Trophoblast cell (in vitro differentiated cells and primary cell): ENCODE data around the gene CTBP2.
"Not testable (repeated sequence)": the region's sequence is repeated elsewhere in the genome, so short reads cannot be mapped to it uniquely, and the experiment has no call there.

Experiments
- DNase-seq, 2 donors: peaks; one replicate each; pipeline ENCODE4 v3.0.0-alpha.2; 2016
- H2AFZ ChIP-seq: 2 replicates; pipeline ENCODE4 v1.6.1; 2013; ENCODE audit warnings: low read length, moderate library complexity, mild to moderate bottlenecking; ENCODE audit not compliant: insufficient read depth, poor library complexity
- H2AK5ac ChIP-seq: 2 replicates; pipeline ENCODE4 v1.6.1; 2013; ENCODE audit warnings: mild to moderate bottlenecking, low read length
- H2BK120ac ChIP-seq: 2 replicates; pipeline ENCODE4 v1.6.1; 2013; ENCODE audit warnings: low read length, mild to moderate bottlenecking, moderate library complexity; ENCODE audit not compliant: insufficient read depth, poor library complexity
- H2BK12ac ChIP-seq: 2 replicates; pipeline ENCODE4 v1.6.1; 2013; ENCODE audit warnings: mild to moderate bottlenecking, low read length, moderate library complexity
- H2BK5ac ChIP-seq: 2 replicates; pipeline ENCODE4 v1.6.1; 2013; ENCODE audit warnings: low read length, low read depth, moderate library complexity, mild to moderate bottlenecking; ENCODE audit not compliant: poor library complexity
- H3K14ac ChIP-seq: 2 replicates; pipeline ENCODE4 v1.6.1; 2013; ENCODE audit warnings: mild to moderate bottlenecking, low read length
- H3K18ac ChIP-seq: 2 replicates; pipeline ENCODE4 v1.6.1; 2013; ENCODE audit warnings: mild to moderate bottlenecking, low read length
- H3K23ac ChIP-seq: 2 replicates; pipeline ENCODE4 v1.6.1; 2013; ENCODE audit warnings: low read length
- H3K27ac ChIP-seq: 2 replicates; pipeline ENCODE4 v1.5.1; 2013; ENCODE audit warnings: low read depth, mild to moderate bottlenecking, inconsistent platforms, low read length, moderate library complexity
- H3K27me3 ChIP-seq: 2 replicates; pipeline ENCODE4 v1.6.1; 2013; ENCODE audit warnings: inconsistent platforms, mild to moderate bottlenecking, low read length, moderate library complexity; ENCODE audit not compliant: insufficient read depth
- H3K36me3 ChIP-seq, 2 experiments: 1 replicate in 1 of 2; 2 replicates in 1 of 2; pipeline ENCODE4 v1.6.1; 2013; ENCODE audit warnings: low read length in 2 of 2, mild to moderate bottlenecking in 2 of 2, moderate library complexity in 1 of 2; ENCODE audit not compliant: insufficient read depth in 2 of 2, control insufficient read depth in 1 of 2
- H3K4ac ChIP-seq: 2 replicates; pipeline ENCODE4 v1.6.1; 2013; ENCODE audit warnings: low read depth, mild to moderate bottlenecking, low read length, moderate library complexity
- H3K4me1 ChIP-seq, 2 experiments: 1 replicate in 1 of 2; 2 replicates in 1 of 2; pipeline ENCODE4 v1.6.1; 2013; ENCODE audit warnings: low read length in 2 of 2, mild to moderate bottlenecking in 2 of 2, moderate library complexity in 1 of 2; ENCODE audit not compliant: insufficient read depth in 2 of 2, control insufficient read depth in 1 of 2
- H3K4me2 ChIP-seq: 2 replicates; pipeline ENCODE4 v1.6.1; 2013; ENCODE audit warnings: inconsistent platforms, mild to moderate bottlenecking, low read length, moderate library complexity
- H3K4me3 ChIP-seq: 2 replicates; pipeline ENCODE4 v1.5.1; 2013; ENCODE audit warnings: mild to moderate bottlenecking, low read depth, low read length, inconsistent platforms
- H3K79me1 ChIP-seq: one replicate; pipeline ENCODE4 v1.6.1; 2013; ENCODE audit warnings: low read length
- H3K79me2 ChIP-seq: 2 replicates; pipeline ENCODE4 v1.6.1; 2013; ENCODE audit warnings: low read length, mild to moderate bottlenecking; ENCODE audit not compliant: control insufficient read depth, insufficient read depth, poor library complexity
- H3K9ac ChIP-seq: 2 replicates; pipeline ENCODE4 v1.6.1; 2013; ENCODE audit warnings: mild to moderate bottlenecking, low read length
- H3K9me3 ChIP-seq: 2 replicates; pipeline ENCODE4 v1.6.1; 2013; ENCODE audit warnings: low read depth, mild to moderate bottlenecking, control low read depth, inconsistent platforms, low read length; ENCODE audit not compliant: insufficient read depth
- H4K12ac ChIP-seq: 2 replicates; pipeline ENCODE4 v1.6.1; 2013; ENCODE audit warnings: low read depth, mild to moderate bottlenecking, low read length, moderate library complexity
- H4K8ac ChIP-seq: 2 replicates; pipeline ENCODE4 v1.6.1; 2013; ENCODE audit warnings: low read depth, mild to moderate bottlenecking, low read length, moderate library complexity
- H4K91ac ChIP-seq: one replicate; pipeline ENCODE4 v1.6.1; 2013; ENCODE audit warnings: low read depth, mild to moderate bottlenecking, low read length, moderate library complexity
- WGBS: extraction: QIAGEN DNeasy Blood & Tissue Kit; methylation state at CpG from one replicate; pipeline ENCODE4 v1.1.7; 2013; ENCODE audit warnings: missing lambda C conversion rate; ENCODE audit not compliant: insufficient read length, insufficient coverage; ENCODE audit errors: extremely low coverage; 5-methylcytosine and 5-hydroxymethylcytosine counted together

The CTBP2 gene

DNA sequence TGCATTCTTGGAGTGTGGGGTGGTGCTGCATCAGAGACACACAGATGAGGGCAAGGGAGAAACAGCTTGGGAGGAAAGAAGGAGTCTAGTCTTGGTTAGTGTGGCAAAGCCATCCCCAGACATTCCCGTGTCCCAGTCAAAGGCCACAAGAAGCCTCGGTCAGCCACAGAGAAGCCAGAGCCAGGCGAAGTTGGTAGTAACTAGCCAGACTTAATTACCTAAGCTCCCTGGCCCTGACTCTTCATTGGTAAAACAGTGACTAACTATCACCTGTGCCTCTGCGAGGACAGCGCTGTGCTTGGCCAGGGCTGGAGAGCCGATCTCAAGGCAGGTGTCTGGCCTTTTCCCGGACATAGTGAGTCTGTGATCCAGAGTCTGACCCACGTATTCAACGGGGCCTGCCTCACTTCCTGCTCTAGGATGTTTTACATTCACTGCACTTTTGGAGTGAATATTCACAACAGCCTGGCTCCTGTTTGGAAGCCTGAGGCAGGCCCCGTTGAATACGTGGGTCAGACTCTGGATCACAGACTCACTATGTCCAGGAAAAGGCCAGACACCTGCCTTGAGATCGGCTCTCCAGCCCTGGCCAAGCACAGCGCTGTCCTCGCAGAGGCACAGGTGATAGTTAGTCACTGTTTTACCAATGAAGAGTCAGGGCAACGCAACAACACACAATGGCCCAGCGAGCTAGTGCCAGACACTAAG is 9.8 kb downstream of the CTBP2 start:
- H4K12ac ChIP-seq, H3K23ac ChIP-seq, H4K8ac ChIP-seq: not testable (repeated sequence)

DNA sequence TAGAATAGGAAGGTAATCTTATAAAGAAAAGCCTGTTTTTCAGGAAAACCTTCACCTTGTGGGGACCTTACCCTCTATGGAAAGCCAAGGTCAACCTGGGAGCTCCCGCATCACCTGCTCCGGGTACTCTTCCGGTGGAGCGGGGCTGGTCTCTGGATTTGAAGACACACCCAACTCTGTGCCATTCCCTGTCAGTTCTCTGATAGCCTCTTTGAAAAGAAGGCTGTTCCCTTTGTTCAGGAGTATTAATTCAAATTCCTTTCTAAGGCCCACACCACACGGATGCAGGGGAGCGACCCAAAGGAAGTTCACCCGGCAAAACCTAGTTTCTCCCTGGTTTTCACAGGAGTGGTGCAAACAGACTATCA is 10.7 kb downstream of the CTBP2 start:
- H2BK12ac ChIP-seq, result no peak overlapping the region
- H4K12ac ChIP-seq, result no peak overlapping the region
- peaks cover 22 to 32% of the 10 kb centered on the region in 2 experiments for H3K4me1 ChIP-seq
- peak overlapping the region; percentile 26 for H3K4ac ChIP-seq
- H2AK5ac ChIP-seq, result no peak overlapping the region
- no peak overlapping the region for H4K91ac ChIP-seq
- H3K27me3 ChIP-seq, result no peaks in the 10 kb centered on the region
- peaks cover 21 to 24% of the 10 kb centered on the region in 2 experiments for H3K36me3 ChIP-seq
- H3K79me2 ChIP-seq, result peaks cover 37% of the 10 kb centered on the region
- H3K9ac ChIP-seq, result no peak overlapping the region
- WGBS, result no CpG with 5 or more reads among the region's 7 CpGs
- no peak overlapping the region for H2BK5ac ChIP-seq
- no peak overlapping the region for H3K23ac ChIP-seq
- H3K9me3 ChIP-seq, result peaks cover 2% of the 10 kb centered on the region
- H4K8ac ChIP-seq, result no peak overlapping the region
- no peak overlapping the region for H3K27ac ChIP-seq
- no peak overlapping the region for H3K4me3 ChIP-seq
- no peak for DNase-seq
- H2AFZ ChIP-seq, result no peak overlapping the region
- H3K79me1 ChIP-seq, result peaks cover 8% of the 10 kb centered on the region
- H2BK120ac ChIP-seq, result no peak overlapping the region
- no peak overlapping the region for H3K18ac ChIP-seq
- no peak overlapping the region for H3K4me2 ChIP-seq
- no peak overlapping the region for H3K14ac ChIP-seq

More for the DNA sequence above, 9.8 kb downstream of the CTBP2 start:
- not testable (repeated sequence) for DNase-seq, H2BK5ac ChIP-seq, H2AFZ ChIP-seq, H3K14ac ChIP-seq, H2AK5ac ChIP-seq, H3K18ac ChIP-seq, H3K79me1 ChIP-seq, H3K9me3 ChIP-seq, H2BK12ac ChIP-seq, H4K91ac ChIP-seq, H3K4me2 ChIP-seq, H3K27me3 ChIP-seq, H2BK120ac ChIP-seq, H3K27ac ChIP-seq, H3K4me3 ChIP-seq, H3K9ac ChIP-seq
- Histone ChIP-seq H3K36me3 (peaks cover 21 to 24% of the 10 kb centered on the region in 2 experiments), H3K79me2 (peaks cover 39% of the 10 kb centered on the region), H3K4me1 (peaks cover 22 to 36% of the 10 kb centered on the region in 2 experiments), H3K4ac (peak overlapping the region; percentile 85)
- WGBS, result no CpG with 5 or more reads among the region's 16 CpGs

DNA sequence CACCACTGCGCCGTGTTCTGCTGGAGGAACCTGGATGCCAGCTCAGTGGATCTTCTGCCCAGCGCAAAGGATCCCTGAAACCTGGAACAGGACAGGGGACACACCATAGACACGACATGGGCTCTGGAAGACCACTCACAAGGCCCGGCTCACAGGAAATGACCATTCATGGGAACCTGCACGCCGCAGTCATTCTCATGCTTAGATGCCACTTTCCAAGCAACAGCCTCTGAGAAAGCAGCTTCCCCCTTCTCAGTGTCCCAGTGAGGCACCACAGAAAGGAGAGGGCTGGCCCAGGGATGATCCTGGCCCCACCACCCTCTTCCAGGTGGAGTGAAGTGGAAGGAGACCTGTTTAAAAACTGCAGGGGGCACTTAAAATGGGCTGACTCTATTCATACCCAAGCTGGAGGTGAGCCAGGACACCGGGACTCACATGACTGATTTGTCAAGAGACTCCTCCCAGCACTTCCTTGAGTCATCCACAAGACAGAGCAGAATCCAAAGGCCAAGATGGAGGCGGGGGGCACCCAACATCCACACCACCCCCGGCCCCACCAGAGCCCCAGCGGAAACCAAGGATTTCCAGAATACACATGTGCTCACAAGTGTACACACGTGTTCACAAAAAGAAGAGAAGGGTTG is 11.2 kb downstream of the CTBP2 start:
- Histone ChIP-seq H3K9me3 (peaks cover 2% of the 10 kb centered on the region), H3K4me3 (no peak overlapping the region), H3K36me3 (peaks cover 21 to 24% of the 10 kb centered on the region in 2 experiments), H2AK5ac (no peak overlapping the region), H3K4ac (peak overlapping the region; percentile 7), H3K18ac (no peak overlapping the region), H4K12ac (no peak overlapping the region), H3K23ac (no peak overlapping the region), H3K4me2 (no peak overlapping the region), H3K79me2 (peaks cover 35% of the 10 kb centered on the region), H3K9ac (no peak overlapping the region), H2BK120ac (no peak overlapping the region), H2BK5ac (no peak overlapping the region), H3K27me3 (no peaks in the 10 kb centered on the region), H3K79me1 (peaks cover 8% of the 10 kb centered on the region), H4K8ac (no peak overlapping the region), H2AFZ (peak overlapping the region; percentile 33), H2BK12ac (no peak overlapping the region), H3K4me1 (peaks cover 19 to 29% of the 10 kb centered on the region in 2 experiments), H4K91ac (no peak overlapping the region), H3K14ac (no peak overlapping the region), H3K27ac (no peak overlapping the region)
- DNase-seq, result no peak
- WGBS, result no CpG with 5 or more reads among the region's 12 CpGs

DNA sequence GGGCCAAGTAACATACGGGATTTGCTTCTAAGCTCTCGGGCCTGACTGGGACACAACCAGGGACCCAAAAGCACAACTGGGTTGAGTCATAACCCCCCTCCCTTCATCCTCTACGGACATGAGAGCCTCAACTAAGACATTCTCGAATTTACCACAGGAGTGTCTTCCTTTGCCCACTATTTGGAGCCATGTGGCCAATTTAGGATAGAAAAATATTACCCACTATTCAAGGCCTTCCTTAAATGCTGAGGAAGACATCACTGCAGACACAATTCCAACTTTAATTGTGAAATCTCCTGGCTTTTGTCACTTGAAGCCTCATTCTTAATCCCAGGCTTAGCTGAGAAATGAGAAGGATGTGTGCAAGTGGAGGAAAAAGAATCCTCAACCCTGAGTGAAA is 11.8 kb downstream of the CTBP2 start:
- H3K4me1 ChIP-seq, result peaks cover 18 to 26% of the 10 kb centered on the region in 2 experiments
- no peak overlapping the region for H3K27ac ChIP-seq
- H3K4me3 ChIP-seq, result no peak overlapping the region
- H3K36me3 ChIP-seq, result peaks cover 21 to 24% of the 10 kb centered on the region in 2 experiments
- no peak overlapping the region for H3K9ac ChIP-seq
- H3K27me3 ChIP-seq, result no peaks in the 10 kb centered on the region
- no peak overlapping the region for H2BK5ac ChIP-seq
- H2BK12ac ChIP-seq, result no peak overlapping the region
- H3K4ac ChIP-seq, result peak overlapping the region; percentile 7
- no peak overlapping the region for H3K4me2 ChIP-seq
- no peak overlapping the region for H2AFZ ChIP-seq
- no CpG with 5 or more reads among the region's 4 CpGs for WGBS
- H4K91ac ChIP-seq, result no peak overlapping the region
- H3K79me2 ChIP-seq, result peaks cover 40% of the 10 kb centered on the region
- H3K14ac ChIP-seq, result no peak overlapping the region
- DNase-seq, result no peak
- H2BK120ac ChIP-seq, result no peak overlapping the region
- no peak overlapping the region for H4K12ac ChIP-seq
- no peak overlapping the region for H3K18ac ChIP-seq
- H4K8ac ChIP-seq, result no peak overlapping the region
- peaks cover 2% of the 10 kb centered on the region for H3K9me3 ChIP-seq
- no peak overlapping the region for H2AK5ac ChIP-seq
- peaks cover 8% of the 10 kb centered on the region for H3K79me1 ChIP-seq
- H3K23ac ChIP-seq, result no peak overlapping the region
